Measurements from ENCODE around the gene PLCH1.

DNA sequence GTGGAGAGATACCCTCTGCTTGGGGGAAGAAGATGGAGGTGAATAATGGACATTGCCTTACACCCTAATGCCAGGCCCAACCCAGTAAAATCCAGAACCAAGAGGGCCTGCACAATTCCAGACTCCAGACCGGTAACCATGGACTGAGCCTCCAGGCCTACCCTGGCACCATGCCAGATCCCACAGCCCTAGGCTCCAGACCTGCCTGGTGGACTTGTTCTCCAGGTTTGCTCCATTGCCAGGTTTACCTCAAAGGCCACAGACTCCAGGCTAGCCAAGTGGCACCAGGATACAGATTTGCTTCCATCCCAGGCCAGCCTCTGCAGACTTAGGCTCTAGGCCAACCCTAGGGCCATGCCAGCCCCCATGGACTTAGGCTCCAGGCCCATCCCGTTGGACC is 14.0 kb downstream of the PLCH1 start:
- TF ChIP-seq, protein P1, sequence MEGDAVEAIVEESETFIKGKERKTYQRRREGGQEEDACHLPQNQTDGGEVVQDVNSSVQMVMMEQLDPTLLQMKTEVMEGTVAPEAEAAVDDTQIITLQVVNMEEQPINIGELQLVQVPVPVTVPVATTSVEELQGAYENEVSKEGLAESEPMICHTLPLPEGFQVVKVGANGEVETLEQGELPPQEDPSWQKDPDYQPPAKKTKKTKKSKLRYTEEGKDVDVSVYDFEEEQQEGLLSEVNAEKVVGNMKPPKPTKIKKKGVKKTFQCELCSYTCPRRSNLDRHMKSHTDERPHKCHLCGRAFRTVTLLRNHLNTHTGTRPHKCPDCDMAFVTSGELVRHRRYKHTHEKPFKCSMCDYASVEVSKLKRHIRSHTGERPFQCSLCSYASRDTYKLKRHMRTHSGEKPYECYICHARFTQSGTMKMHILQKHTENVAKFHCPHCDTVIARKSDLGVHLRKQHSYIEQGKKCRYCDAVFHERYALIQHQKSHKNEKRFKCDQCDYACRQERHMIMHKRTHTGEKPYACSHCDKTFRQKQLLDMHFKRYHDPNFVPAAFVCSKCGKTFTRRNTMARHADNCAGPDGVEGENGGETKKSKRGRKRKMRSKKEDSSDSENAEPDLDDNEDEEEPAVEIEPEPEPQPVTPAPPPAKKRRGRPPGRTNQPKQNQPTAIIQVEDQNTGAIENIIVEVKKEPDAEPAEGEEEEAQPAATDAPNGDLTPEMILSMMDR (IDR thresholded peaks at IDR 0.05; ENCODE audit: borderline replicate concordance, extremely low read depth, low read length, poor library complexity, severe bottlenecking): no peak
- no peak for TF ChIP-seq EZH2 (IDR thresholded peaks at IDR 0.05; ENCODE audit: borderline replicate concordance, low read depth, low read length, severe bottlenecking)

All from DND-41 (cell line).